CD4-positive, alpha-beta T cell treated with Interleukin-6 for 4 hours (primary cell): Measurements from ENCODE around the gene FBXW10B.
"Not testable (repeated sequence)": the region's sequence is repeated elsewhere in the genome, so short reads cannot be mapped to it uniquely, and the experiment has no call there.

Source experiments
- DNase-seq: peaks from one replicate; pipeline ENCODE4 v3.0.0-alpha.2; 2020; ENCODE audit warnings: mixed read lengths

Gene FBXW10B

DNA sequence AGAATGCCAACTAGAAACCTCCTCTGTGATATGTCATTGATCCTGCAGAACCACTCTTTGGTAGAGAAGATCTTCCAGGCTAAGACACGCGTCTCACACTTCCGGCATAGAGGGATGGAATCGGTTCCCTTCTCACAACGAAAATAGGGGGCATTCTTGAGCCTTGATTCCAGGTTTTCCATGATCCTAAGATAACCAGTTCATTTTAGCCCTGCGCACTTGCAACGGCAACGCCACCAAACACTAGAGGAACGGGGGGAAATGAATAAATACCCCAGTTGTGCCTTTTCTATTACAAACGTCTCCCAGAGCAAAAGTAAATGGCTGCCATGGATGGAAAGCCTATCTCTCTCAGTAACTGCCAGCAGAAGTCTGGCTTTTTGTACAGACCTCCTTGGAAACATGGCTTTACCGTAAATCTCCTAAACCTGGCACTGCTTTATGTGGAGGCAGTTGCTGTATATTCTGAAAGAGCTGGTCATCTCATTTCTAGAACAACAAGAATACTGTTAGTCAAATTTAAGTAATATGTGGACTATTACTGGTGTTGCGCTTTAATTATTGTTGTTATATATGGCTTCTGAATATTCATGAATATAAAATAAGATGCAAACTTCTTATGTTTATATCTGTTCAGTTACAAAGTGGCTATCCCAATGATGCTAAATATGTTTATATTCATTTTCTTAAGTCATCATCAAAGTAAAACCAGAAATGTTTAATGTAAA lies at the start of gene FBXW10B:
Gene FBXW10B (minus strand): TSS at position 374 of the 728 bp plus-strand sequence. CDS start 192 bp downstream, at position 182.
- DNase-seq, result not testable (repeated sequence)

GRCh38 chr17:15663691-15664090 lies 44.2 kb upstream of the FBXW10B start:
- DNase-seq, result no peak

GRCh38 chr17:15663176-15663575 lies 43.7 kb upstream of the FBXW10B start:
- no peak for DNase-seq

DNA sequence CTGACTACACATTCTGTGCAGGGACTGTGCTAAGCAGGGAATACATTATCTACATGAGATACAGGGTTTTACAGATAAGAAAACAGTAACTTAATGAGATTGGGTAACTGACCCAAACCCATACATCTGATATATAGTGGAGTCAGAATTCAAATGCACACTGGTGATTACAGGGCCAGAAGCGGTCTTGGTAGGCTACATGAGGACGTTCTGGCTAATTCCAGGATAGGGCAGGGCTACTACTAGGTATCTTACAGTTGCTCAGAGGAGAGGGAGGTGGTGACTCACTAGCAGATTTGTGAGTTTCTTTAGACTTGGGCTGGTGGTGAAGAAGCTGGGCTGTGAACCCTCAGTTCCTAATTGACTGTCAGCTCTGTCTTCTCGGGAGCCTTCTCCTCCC lies 43.2 kb upstream of the FBXW10B start:
- no peak for DNase-seq

- no peak for DNase-seq
Measured at GRCh38 chr17:15660077-15660476, 40.6 kb upstream of the FBXW10B start.

- DNase-seq, result no peak
Measured at GRCh38 chr17:15659663-15660062, 40.2 kb upstream of the FBXW10B start.

- DNase-seq, result no peak
Measured at GRCh38 chr17:15659236-15659635, 39.7 kb upstream of the FBXW10B start.

DNA sequence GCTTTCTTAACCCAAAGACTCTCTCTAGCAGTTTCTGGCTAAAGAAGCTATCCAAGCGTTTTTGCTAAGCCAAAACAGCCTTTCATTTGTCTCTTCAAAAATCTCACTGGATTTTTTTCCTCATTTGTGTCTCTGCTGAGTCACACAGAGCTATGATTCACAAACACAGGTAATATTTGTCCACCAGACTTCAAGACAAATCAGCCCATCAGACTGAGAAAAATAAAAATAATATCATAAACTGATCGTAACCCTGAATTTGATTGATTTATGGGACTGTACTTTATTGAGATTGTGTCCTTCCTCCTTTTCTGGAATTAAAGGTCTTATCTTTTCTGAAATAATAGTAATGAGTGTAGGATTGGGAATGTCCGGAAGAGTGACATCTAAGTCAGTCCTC lies 38.8 kb upstream of the FBXW10B start:
- DNase-seq, result no peak

GRCh38 chr17:15657868-15658267 lies 38.4 kb upstream of the FBXW10B start:
- no peak for DNase-seq

DNA sequence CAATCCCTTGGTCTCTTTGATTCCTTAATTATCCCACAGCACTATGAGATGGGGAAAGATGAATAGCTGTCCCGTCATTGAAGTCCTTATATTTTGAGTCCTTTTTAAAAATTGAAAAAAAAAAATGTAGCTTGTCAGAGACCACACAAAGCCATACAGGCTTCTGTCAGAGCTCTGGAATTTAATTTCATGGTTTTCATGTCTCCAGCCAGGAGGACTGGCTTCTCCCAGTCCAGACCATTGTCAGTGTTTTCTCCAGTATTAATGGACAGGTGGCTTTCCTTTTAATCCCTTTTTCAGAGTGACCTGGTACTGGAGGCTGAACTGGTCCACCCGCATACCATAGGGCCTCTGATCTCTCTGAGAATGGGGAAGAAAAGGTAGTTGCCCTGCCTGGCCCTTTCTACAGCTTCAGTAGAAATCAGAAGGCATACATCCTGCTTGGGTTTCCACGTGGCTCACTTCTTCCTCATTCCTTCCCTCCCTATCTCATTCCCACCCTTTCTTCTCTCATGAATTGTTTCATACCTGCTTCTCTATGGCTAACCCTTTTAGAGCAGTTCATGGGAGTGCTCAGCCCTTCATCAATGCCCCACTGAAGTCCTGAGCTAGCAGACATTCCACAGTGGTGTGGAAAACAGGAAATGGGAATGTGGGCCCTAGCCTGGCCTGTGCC lies 35.5 kb upstream of the FBXW10B start:
- no peak for DNase-seq

- not testable (repeated sequence) for DNase-seq
Measured at GRCh38 chr17:15654401-15654800, 34.9 kb upstream of the FBXW10B start.

GRCh38 chr17:15652960-15653359 lies 33.5 kb upstream of the FBXW10B start:
- no peak for DNase-seq

DNA sequence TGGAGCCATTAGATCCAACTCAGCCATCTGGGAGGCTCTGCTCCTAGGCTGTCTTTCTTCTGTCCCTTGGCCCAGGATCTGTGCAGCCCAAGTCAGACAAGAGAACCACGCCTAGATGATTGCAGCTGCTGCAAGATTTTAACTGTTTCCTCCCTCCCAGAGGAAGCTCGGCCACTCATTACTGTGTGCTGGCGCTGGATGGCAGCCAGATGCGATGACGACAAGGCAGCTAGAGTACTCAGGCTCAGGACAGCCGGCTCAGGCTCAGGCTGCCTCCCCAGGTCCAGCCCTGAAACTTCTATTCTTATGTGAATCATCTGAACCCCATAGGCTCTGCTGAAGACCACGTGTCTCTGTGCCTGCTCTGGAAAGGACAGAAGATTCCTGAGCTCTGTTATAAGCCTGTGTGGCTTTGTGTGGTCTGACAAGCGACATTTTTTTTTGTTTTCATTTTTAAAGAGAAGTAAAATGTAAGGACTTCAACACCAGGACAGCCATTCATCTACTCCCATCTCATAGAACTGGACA lies 32.1 kb upstream of the FBXW10B start:
- DNase-seq, result peak; percentile 47

GRCh38 chr17:15650741-15651582 lies 31.5 kb upstream of the FBXW10B start:
- no peak for DNase-seq

DNA sequence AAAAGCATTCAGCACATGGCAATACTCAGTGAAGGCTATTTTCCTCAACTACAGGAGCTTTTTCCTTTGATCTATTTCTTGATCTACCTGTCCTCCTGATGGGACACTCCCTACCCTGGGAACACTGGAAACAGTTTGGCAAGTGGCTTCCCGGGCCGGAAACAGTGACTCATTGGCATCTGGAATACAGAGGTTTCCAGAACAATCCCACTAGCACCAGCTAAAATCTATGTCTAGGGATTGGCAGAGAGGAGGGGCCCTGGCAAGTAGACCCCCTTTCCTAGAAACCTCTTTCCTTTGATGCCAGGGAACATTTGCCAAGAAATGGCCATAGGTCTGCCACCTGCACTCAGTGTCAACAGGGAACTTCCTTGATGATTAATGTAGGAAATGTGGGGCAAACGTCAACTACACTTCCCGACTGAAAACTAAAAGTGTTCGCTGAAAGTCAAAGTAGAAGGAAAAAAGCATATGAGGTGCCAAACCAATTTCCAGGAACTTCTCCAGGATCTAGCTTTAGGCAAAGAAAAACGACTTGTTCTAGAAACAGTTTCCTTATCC lies 30.4 kb upstream of the FBXW10B start:
- no peak for DNase-seq

- no peak for DNase-seq
Measured at GRCh38 chr17:15648386-15648785, 28.9 kb upstream of the FBXW10B start.

GRCh38 chr17:15645942-15646312 lies 26.4 kb upstream of the FBXW10B start:
- not testable (repeated sequence) for DNase-seq

GRCh38 chr17:15645099-15645941 lies 25.8 kb upstream of the FBXW10B start:
- not testable (repeated sequence) for DNase-seq

GRCh38 chr17:15642505-15643251 lies 23.2 kb upstream of the FBXW10B start:
- not testable (repeated sequence) for DNase-seq

DNA sequence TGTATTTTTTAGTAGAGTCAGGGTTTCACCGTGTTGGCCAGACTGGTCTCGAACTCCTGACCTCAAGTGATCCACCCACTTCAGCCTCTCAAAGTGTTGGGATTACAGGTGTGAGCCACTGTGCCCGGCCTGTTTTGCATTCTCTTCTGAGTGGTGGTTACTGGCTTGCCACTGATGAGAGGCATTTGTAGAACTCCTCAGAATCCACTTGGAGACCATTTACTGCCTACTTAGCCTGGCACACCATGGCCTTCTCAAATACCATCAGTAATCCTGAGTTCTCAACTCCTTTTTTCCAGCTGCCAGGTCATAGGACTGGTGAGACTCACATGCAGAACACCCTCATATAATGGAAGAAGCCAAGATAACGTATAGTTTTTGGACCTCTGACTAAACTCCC lies 22.5 kb upstream of the FBXW10B start:
- not testable (repeated sequence) for DNase-seq

GRCh38 chr17:15630930-15631453 lies 11.5 kb upstream of the FBXW10B start:
- DNase-seq, result not testable (repeated sequence)
